SK-N-SH treated with all-trans-retinoic acid at 6 μM for 48 hours (cell line): ENCODE results near the gene S100P.

ENCODE experiments used
- ARNTL ChIP-seq: fragments of 450-650 bp; formaldehyde crosslinking; IDR thresholded peaks from 2 replicates; pipeline ENCODE4 v1.5.0; 2020; ENCODE audit warnings: low read depth, mild to moderate bottlenecking, moderate library complexity, borderline replicate concordance
- CREB5 ChIP-seq: fragments of 250-450 bp; sonication (Bioruptor Pico); IDR thresholded peaks from 2 replicates; pipeline ENCODE4 v1.5.1; 2020; ENCODE audit warnings: low read depth, mild to moderate bottlenecking, moderate library complexity
- ISL1 ChIP-seq: fragments of 250-450 bp; sonication (Bioruptor Pico); IDR thresholded peaks from 2 replicates; pipeline ENCODE4 v2.1.2; 2022; ENCODE audit warnings: mild to moderate bottlenecking, moderate library complexity
- PPARA ChIP-seq: fragments of 250-450 bp; sonication (Bioruptor Pico); IDR thresholded peaks from 2 replicates; pipeline ENCODE4 v1.5.0; 2020; ENCODE audit warnings: mild to moderate bottlenecking, borderline replicate concordance
- ZNF565 ChIP-seq: fragments of 450-650 bp; formaldehyde crosslinking; conservative IDR thresholded peaks from 2 replicates; pipeline ENCODE4 v1.5.0; 2020; ENCODE audit warnings: low read depth, mild to moderate bottlenecking, moderate library complexity

- TF ChIP-seq ISL1 (CRISPR knock-in tag) (no peak), ZNF565 (no peak), PPARA (CRISPR knock-in tag) (no peak), ARNTL (no peak), CREB5 (CRISPR knock-in tag) (no peak)
Observed at GRCh38 chr4:6701371-6701770, 7.7 kb downstream of the S100P start.
